Right lung (tissue), 5 donors: ENCODE data around the gene GATAD2A. TPM values are rescaled to one million over a fixed set of nuclear protein-coding genes. Genes with fewer than 3 reads are reported as not detected.
"Not testable (repeated sequence)": the region's sequence is repeated elsewhere in the genome, so short reads cannot be mapped to it uniquely, and the experiment has no call there.

Source experiments
- DNase-seq, 2 donors: peaks; one replicate each; pipeline ENCODE4 v3.0.0-alpha.2; 2013
- polyA plus RNA-seq, 5 donors: library from polyadenylated mRNA; unstranded; fragments of 120-200 nt; gene quantifications; one replicate each; pipeline versions ENCODE4 v1.2.1 to v1.2.3, GENCODE V29; 2013; ENCODE audit warnings: inconsistent platforms in 1 of 5, low replicate concordance in 1 of 5; ENCODE audit not compliant: insufficient read length in 5 of 5, insufficient read depth in 1 of 5

Gene GATAD2A
- polyA plus RNA-seq, 5 donors: 33.1 to 57.9 (median 43.8) TPM

- no peak for DNase-seq
Observed at GRCh38 chr19:19385896-19386869, 19.3 kb upstream of the GATAD2A start.

DNA sequence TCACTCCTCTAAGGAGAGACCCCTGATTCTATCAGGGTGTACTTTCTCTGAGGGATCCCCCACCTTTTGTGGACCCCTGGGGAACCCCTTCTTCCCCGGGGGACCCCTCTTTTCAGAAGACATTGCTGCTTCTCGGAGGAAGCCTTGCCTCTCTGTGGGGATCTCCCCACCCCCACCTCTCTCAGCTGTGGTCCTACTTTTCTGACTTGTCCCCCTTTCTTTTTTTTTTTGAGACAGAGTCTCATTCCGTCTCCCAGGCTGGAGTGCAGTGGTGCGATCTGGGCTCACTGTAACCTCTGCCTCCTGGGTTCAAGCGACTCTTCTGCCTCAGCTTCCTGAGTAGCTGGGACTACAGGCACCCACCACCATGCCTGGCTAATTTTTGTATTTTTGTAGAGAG lies 18.4 kb upstream of the GATAD2A start:
- no peak for DNase-seq

DNA sequence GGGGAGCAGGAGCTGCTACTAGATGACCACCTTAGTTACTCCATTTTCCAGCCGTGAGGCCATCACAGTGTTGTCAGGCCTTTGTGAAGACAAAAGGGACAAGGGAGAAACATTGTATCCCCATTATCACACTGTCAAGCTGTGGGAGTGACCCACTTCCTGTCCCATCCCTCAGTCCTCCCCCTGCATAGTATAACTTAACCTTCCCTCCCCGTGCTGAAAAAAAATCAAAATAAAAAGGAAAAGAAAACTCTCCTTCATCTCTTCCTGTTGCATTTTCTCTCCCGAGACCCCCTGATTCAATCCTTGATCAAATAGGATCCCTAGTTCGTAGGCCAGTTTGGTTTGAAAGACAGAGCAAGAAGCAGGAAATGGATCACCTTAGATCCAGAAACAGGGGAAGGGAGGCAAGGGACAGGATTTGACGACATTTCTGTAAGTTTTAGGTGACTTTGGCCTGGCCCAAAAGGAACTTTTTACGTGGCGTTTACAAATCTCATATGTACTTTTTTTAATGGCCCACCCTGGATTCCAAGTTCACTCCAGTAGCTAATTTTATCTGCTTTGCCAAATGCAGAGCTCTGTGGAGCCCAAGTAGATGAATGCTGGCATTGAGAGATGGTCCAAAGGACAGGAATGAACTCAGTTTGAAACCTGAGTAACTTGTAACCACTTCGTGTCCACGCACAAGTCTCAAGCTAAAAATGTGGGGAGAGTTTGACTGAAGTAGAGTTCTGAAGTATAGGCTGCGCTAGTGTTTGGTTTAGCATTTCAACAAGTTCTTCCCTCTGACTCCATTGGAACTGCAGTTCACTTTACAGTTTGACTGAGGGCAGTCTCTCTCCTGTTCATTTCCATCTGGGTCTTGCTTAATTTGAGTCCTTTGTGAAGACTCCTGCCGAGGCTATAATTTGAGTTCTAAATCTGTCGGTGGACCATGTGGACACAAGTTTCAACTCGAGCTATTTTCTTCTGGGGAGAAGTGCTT lies 16.6 kb upstream of the GATAD2A start:
- no peak for DNase-seq

- not testable (repeated sequence) for DNase-seq
Observed at GRCh38 chr19:19389683-19390082, 15.8 kb upstream of the GATAD2A start.

- not testable (repeated sequence) for DNase-seq
Observed at GRCh38 chr19:19394333-19394732, 11.1 kb upstream of the GATAD2A start.

DNA sequence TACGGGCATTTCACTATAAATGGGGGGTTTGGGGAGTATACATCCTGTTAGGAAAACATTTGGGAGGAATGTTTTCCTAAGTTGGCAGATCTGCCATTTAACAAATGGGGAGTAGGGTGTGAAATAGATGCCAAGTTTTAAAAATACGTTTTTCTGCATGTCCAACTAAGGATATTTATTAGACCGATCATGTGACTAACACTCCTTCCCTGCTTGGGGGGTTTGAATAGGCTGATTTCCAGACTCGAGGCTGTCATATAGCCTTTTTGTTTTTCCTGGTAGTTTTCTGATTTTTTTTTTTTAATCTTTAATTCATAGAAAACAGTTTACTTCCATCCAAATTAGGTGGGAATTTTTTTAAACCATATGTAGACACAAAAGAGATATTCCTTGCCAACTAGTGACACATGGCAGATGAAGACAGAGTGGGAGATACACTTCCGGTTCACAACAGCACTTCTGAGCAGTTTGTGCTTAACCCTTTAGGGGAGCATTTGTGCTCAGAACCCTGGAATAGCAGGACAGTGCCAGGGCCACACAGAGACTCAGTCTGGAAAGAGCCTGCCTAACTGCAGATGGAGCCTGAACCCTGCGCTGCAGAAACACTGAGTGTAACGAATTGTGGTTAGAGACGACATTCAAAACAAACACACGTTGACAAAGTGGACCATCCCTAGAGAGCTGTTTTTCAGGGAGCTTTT lies 5.6 kb upstream of the GATAD2A start:
- DNase-seq: peak in 1 of 2 donors; percentile 80

DNA sequence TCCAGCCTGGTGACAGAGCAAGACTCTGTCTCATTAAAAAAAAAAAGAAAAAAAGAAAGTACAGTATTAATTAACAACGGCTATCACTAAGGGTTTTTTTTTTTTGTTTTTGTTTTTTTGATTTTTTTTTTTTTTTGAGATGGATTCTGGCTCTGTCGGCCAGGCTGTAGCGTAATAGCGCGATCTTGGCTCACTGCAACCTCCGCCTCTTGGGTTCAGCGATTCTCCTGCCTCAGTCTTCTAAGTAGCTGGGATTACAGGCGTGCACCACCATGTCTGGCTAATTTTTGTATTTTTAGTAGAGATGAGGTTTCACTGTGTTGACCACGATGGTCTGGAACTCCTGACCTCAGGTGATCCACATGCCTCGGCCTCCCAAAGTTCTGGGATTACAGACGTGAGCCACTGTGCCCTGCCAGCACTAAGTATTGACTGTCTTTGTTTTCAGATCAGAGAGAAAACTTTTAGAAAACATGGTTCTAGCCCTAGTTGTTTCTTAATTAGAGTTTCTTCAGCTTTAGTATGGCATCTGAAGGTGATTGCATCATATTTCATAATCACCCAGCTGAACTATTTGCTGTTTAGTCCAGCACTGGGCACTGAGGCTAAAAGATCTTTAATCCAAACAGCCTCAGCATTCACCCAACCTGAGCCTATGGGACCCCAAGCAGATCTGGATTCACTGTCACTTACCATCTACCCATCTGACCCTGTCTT lies 2.7 kb upstream of the GATAD2A start:
- no peak for DNase-seq

GRCh38 chr19:19403373-19403901 lies 2.0 kb upstream of the GATAD2A start:
- DNase-seq: no peak

DNA sequence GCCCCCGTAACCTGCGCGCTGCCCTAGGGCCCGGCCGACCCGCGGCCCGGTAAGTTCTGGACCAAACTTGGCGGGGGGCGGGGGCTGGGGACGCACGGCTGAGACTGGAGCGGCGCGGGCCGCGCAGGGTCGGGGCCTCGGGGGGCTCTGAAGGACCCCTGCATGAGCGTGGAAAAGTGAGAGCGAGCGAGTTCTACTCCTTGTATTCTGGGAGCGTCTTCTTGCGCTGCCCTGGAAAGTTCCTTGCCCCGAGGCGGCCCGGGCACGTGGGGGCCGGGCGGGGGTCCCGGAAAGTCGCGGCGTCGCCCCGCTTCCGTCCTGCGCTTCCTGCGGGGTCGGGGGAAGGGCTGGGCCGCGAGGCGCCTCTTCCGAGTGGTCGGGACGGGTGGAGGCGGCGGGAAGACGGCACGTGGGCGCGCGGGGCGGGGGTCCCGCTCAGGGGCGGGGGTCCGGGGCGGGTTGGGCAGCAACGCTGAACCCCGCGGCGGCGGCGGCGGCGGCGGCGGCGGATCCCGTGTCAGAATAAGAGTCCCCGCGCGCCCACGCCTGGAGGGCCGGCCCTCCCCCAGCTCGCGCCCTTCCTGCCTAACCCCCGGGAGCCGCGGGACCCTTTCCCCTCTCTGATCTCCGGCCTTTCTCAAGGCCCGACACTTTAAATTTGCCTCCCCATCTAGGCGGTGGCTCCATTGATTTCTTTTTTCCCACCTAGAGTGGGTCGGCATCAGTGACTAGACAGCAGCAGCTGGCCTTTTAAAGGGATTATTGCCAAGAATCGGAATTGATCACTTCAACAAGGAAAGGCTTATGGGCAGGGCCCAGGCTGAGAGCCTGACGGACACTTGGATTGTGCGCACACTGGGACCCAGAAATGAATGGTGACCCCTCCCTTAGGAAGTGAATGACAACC lies 749 bp downstream of the GATAD2A start:
- DNase-seq: peak; percentile 57

- peak in 1 of 2 donors; percentile 32 for DNase-seq
Observed at GRCh38 chr19:19406878-19407632, 1.6 kb downstream of the GATAD2A start.

DNA sequence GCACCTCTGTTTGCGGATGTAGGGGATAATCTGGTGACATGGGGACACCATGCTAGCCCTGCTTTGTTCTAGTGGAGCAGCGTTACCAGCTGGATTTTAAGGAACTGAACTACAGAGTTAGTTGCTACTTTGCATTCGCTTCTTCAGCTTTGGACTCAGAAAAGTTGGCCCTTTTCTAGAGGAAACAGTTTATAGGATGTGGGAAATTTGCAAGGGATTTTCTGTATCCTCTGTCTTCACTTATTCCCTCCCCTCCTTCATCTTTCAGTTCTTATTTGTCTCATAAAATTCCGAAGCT lies 2.1 kb downstream of the GATAD2A start:
- DNase-seq: no peak

DNA sequence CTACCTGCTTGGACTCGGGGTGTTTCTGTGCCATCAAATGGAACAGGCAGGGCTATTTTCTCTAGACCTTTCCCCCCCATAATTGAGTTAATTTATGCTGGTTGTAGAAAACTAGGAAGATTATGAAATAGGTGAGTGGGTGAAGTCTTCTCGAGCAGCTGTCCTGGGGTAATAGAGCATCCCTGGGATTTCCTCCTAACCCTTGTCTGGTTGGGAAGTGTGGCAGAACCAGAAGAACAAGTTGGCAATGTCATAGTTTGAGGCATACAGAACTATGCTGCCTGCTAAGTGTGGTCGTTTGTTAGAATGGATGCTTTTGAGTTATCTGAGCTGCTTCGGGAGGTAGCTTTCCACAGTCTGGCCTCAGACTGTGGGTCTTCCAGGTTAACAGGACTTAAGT lies 3.7 kb downstream of the GATAD2A start:
- no peak for DNase-seq

- DNase-seq: no peak
Observed at GRCh38 chr19:19409631-19410030, 4.2 kb downstream of the GATAD2A start.

DNA sequence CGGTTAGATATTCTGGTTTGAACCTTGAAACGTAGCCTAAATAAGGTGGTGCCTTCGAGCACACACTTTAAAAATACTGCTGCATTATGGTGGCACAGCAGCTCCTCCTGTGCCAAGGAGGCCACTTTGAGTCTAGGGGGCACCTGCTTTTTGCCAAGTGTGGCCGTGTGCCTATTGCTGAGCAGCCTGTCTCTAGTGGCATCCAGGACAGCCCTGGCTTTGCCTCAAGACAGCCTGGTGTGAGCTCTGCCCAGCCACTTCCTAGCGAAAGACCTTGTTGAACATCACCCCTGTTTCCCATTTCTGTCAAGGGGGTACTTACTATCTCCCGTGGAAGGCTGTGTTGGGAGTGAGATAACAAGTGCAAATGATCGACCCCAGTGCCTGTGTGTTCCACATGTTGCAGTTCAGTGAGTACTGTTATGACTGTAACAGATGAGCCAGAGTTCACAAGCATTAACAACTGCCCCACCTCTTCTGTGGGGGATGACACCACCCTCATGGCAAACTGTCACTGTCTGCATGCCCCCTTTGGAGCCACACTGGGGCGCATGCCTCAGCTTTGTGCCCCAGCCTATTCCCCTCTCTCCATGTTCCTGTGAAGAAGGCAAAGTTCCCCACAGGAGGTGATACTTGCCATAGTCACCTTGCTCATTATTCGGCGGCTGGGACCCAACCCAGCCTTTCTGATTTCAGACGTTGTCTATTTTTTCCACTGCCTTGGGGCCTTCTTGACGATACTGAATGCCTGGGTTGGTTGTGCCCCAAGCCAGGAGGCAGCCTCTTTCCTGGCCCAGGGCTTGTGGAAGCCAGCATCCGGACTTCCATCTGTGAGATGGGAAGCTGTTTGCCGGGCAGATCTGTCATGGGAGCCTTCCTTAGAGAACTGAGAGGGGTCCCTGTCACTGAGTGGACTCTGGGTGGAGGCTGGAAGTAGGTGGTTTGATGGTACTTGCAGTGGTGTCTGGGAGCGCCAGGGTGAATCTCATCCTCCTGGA lies 5.4 kb downstream of the GATAD2A start:
- no peak for DNase-seq

DNA sequence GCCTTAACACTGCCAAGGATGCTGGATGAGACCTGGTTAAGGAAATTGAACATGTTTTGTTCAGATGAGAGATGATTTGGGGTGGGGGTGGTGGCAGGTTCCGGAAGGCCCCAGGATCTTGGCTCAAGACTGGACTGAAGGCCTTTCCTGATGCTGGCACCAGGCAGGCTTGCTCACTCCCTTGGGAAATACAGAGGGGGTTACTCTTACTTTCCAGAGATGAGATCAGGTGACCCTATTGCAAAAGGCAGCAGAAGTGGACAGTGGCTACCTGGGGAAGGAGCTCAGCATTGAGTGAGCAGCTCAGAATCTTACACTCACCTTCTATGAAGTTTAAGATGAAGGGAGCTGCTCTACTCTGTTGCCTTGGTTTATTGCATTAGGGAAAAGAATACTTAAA lies 10.8 kb downstream of the GATAD2A start:
- DNase-seq: no peak

GRCh38 chr19:19417046-19417445 lies 11.6 kb downstream of the GATAD2A start:
- DNase-seq: no peak

DNA sequence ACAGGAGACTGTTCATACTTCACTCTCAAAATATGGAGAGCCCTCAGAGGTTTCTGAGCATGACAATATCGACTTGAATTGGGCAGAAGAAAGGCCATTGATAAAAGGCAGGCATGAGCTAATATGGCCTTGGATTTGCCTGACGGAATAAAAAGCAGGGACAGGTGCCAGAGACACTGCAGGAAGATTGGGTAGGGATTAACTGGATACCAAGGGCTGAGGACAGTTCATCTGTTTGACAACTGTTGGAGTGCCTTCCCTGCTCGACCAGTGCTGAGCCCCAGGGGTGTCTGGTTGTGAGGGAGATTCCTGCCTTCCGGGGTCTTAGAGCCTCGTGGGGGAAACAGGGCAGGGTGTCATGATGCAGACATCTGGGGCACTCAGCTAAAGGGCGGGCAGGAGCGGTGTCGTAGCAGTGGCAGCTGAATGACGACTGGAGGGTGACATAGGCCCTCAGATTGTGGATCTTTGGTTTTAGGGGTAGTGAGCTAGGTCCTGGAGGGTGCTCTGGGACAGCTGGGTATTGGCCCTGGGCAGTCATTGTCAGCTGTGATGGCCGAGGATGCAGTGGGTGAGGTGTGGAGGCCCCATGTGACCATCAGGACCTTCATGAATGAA lies 12.3 kb downstream of the GATAD2A start:
- DNase-seq: no peak
